Heart left ventricle (tissue), 13 donors: Measurements from ENCODE around the gene SLC5A2.

Source experiments
- CTCF ChIP-seq, 12 donors: fragments of 200-600 bp; sonication (generic) in 4 of 12; IDR thresholded peaks; one replicate each; pipeline versions ENCODE4 v1.5.0 to v1.8.0; 2018 to 2022; ENCODE audit warnings: antibody characterized with exemption in 12 of 12, mild to moderate bottlenecking in 5 of 12
- POLR2A ChIP-seq, 2 donors: fragments of 450-650 bp; IDR thresholded peaks; one replicate each; pipeline ENCODE4 v1.6.1; 2017; ENCODE audit warnings: antibody characterized with exemption in 2 of 2, mild to moderate bottlenecking in 2 of 2, moderate library complexity in 2 of 2
- donor health status: ischemic (EF 13 %, LVEDD 7.1; RV severe dilation, severe dysfunction).
- donor health status: DM: no; HTN: yes; CAD: no.
- donor health status: DM: no; HTN: no; CAD: no.
- donor health status: ischemic (EF 25% LVEDD 6.9; RV normal size, moderate dysfunction).
- donor health status: ischemic (EF 25% LVEDD 5.7; RV mildly dilated, moderate dysfunction).
- donor health status: ischemic (EF 35%, LVEDD 5.7; RV mildly dilated, moderate dysfunction).
- donor health status: nonischemic (EF 11% LVEDD 7.7; RV severe dilation, severe dysfunction).
- donor health status: DM: yes; HTN: yes; CAD: no.
- donor health status: PGD.
- donor health status: ischemic (EF 29% LVEDD 5.4; RV normal size, mild dysfunction).
- donor health status: nonischemic (EF 23%, LVEDD 6.1; RV moderate dilation, normal function).

- TF ChIP-seq CTCF (IDR thresholded peaks at IDR 0.05), result peak; percentile 48 to 92 (median 65)
- peak in 1 of 2 donors; percentile 24 for TF ChIP-seq POLR2A (IDR thresholded peaks at IDR 0.05)
These were observed 10.2 kb upstream of the SLC5A2 start for GRCh38 chr16:31472709-31473203.
